Left ventricle myocardium inferior (tissue), 1 donor: ENCODE results near the gene SIPA1. TPM values are rescaled to one million over a fixed set of nuclear protein-coding genes. Genes with fewer than 3 reads are reported as not detected.

Experiments used
- DNase-seq: peaks from one replicate; pipeline ENCODE4 v3.0.0-alpha.2; 2020
- H3K27ac ChIP-seq: fragments of 200-600 bp; replicated peaks from 2 replicates; pipeline ENCODE4 v1.8.0; 2021
- H3K27me3 ChIP-seq: fragments of 200-600 bp; 2 replicates; pipeline ENCODE4 v1.8.0; 2021; ENCODE audit warnings: low read depth
- H3K36me3 ChIP-seq: fragments of 200-600 bp; 2 replicates; pipeline ENCODE4 v1.8.0; 2021
- H3K4me1 ChIP-seq: fragments of 200-600 bp; 2 replicates; pipeline ENCODE4 v1.8.0; 2021
- H3K4me3 ChIP-seq: fragments of 200-600 bp; 2 replicates; pipeline ENCODE4 v1.8.0; 2021; ENCODE audit warnings: mild to moderate bottlenecking, moderate library complexity
- H3K9me3 ChIP-seq: fragments of 200-600 bp; replicated peaks from 2 replicates; pipeline ENCODE4 v1.8.0; 2021
- intact Hi-C: fragments of 100-400 bp; cut with micrococcal nuclease; formaldehyde crosslinking; loops from one replicate; pipeline ENCODE4 v1.11.0; 2022
- total RNA-seq: library from RNA; stranded (reverse); fragmentation: NEBNext Ultra II Directional; extraction: Animal tissue kit (Norgen Biotek cat#: 25700); gene quantifications from one replicate; pipeline ENCODE4 v1.2.1, GENCODE V29; 2021
- TF ChIP-seq, protein P1 (sequence below): fragments of 200-600 bp; IDR thresholded peaks from 2 replicates; pipeline ENCODE4 v1.8.0; 2021; ENCODE audit warnings: antibody characterized with exemption, mild to moderate bottlenecking, borderline replicate concordance
- donor health status: DM: no; HTN: yes; CAD: no; lungs with severe emphysema.

Gene SIPA1
- total RNA-seq, 1 donor from 2014 or later: 21.0 TPM

DNA sequence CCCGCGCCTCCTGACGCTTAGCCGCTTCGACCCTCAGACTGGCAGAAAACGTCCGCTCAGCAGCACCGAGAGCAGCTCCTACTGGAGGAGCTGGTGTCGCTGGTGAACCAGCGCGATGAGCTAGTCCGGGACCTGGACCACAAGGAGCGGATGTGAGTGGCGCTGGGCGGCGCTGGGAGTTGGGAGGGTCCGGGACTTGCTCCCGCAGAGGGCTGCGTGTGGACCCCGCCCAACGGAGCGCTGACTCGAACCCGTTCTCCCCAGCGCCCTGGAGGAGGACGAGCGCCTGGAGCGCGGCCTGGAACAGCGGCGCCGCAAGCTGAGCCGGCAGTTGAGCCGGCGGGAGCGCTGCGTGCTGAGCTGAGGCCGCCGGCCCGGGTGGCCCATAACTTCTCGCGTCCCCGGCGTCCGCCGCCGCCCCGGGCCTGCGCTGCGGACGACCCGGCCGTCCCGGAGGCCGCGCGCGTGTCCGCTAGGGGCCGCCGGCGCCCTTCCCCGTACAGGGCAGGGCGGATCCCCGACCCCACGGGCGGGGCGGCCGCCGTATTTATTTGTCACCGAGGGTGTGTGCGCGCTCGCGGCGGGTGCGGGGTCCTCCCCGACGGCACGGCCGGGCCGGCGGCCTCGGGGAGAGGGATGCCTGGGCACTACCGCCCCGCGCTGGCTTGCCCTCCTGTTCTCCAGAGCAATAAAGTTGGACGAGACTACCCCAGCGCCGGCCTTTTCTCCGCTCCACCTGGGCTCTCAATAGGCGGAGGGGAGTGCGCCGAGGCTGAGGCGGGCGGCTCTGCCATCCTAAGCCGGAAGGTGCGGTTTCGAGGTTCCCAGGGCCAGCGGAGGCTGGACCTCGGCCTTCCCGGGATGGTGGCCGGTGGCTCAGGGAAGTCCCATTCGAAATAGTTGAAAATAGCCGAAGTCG, 45.7 kb upstream of the SIPA1 start:
- Histone ChIP-seq H3K4me3 (peak overlapping the region; percentile 53), H3K9me3 (no peaks in the 10 kb centered on the region), H3K27me3 (no peaks in the 10 kb centered on the region), H3K4me1 (peaks cover 80% of the 10 kb centered on the region), H3K36me3 (peaks cover 25% of the 10 kb centered on the region), H3K27ac (peak overlapping the region; percentile 91)
- intact Hi-C loops: loop anchor here (10.0 kb wide), 1 partner anchor 57 kb away; no protein-coding TSS in a partner anchor
- DNase-seq: peak; percentile 54
- TF ChIP-seq, protein P1, sequence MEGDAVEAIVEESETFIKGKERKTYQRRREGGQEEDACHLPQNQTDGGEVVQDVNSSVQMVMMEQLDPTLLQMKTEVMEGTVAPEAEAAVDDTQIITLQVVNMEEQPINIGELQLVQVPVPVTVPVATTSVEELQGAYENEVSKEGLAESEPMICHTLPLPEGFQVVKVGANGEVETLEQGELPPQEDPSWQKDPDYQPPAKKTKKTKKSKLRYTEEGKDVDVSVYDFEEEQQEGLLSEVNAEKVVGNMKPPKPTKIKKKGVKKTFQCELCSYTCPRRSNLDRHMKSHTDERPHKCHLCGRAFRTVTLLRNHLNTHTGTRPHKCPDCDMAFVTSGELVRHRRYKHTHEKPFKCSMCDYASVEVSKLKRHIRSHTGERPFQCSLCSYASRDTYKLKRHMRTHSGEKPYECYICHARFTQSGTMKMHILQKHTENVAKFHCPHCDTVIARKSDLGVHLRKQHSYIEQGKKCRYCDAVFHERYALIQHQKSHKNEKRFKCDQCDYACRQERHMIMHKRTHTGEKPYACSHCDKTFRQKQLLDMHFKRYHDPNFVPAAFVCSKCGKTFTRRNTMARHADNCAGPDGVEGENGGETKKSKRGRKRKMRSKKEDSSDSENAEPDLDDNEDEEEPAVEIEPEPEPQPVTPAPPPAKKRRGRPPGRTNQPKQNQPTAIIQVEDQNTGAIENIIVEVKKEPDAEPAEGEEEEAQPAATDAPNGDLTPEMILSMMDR: peak; percentile 49

DNA sequence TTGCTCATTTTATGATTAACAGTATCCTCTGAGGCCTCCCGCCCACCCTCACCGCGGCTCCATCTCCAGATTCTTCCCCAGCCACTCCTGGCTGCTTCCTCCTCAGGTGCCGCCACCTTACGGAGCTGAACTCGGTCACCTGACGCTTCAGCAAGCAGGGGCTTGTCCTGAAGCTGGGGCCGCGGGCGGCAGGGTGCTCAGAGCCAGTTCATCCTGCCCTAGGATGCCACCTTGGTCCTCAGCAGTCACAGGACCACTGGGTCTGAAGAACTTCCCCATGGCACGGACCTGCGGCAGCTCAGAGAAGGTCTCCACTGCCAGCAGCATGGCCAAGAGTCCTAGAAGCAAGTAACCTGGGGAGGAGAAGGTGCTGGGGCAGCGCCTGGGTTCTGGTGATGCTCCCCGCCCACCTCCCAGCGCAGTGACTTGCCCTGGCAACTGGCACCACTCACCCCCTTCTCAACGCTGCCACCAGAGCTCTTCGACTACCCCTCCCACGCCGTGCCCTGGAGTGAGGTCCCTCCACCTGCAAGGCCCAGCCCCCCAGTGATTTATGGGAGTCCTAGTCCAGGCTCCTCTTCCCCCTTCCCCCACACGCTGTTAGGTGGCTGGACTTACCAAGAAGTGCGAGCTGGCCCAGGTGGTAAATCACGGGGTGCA, 44.9 kb upstream of the SIPA1 start:
- H3K36me3 ChIP-seq: peaks cover 32% of the 10 kb centered on the region
- peak overlapping the region; percentile 91 for H3K27ac ChIP-seq
- TF ChIP-seq, protein P1: no peak
- no peaks in the 10 kb centered on the region for H3K9me3 ChIP-seq
- DNase-seq: no peak
- H3K27me3 ChIP-seq: no peaks in the 10 kb centered on the region
- H3K4me3 ChIP-seq: peak overlapping the region; percentile 53
- H3K4me1 ChIP-seq: peaks cover 72% of the 10 kb centered on the region
- intact Hi-C loops: loop anchor here (10.0 kb wide), 1 partner anchor 58 kb away; no protein-coding TSS in a partner anchor

DNA sequence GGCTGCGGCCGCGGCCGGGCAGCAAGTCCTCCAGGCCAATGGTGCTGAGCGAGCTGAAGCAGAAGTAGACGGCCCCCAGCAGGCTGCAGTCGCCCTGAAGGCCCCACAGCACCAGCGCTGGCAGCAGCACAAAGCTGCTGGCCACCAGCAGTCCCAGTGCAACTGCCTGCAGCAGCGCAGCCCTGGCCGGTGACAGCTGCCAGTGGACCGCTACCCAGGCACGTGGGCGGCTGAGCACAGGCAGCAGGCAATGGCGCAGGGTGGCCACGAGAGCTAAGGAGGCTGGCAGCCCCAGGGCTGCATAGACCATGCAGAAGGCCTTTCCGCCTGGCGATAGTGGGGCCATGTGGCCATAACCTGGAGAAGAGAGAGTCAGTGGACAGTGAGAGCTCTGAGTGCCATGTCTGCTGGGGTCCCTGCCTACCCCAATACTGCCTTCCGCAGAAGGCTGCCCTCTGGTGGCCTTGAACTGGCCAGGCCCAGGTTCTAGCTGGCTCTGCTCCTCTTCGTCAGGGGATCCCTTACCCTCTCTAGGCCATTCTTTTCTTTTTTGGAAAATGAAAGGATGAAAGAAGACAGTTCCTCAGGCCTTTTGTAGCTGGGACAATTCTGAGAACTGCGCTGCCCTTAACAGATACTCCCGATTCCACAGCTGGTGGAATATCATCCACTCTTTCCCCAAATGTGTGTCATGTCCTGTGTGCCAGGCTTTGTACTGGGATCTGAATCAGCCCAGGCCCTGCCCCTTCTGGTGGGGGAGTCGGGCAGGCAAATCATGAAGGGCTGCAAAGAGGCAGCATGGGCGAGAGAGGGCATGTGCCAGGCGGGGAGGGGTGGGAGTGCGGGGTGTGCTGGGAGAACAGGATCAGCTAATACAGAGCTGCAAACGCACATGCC, 44.1 kb upstream of the SIPA1 start:
- H3K9me3 ChIP-seq: no peaks in the 10 kb centered on the region
- H3K4me3 ChIP-seq: no peak overlapping the region
- peaks cover 40% of the 10 kb centered on the region for H3K36me3 ChIP-seq
- TF ChIP-seq, protein P1: peak; percentile 78
- no peaks in the 10 kb centered on the region for H3K27me3 ChIP-seq
- H3K27ac ChIP-seq: peak overlapping the region; percentile 1
- intact Hi-C loops: loop anchor here (10.0 kb wide), 1 partner anchor 59 kb away; no protein-coding TSS in a partner anchor
- no peak for DNase-seq
- H3K4me1 ChIP-seq: peaks cover 65% of the 10 kb centered on the region

DNA sequence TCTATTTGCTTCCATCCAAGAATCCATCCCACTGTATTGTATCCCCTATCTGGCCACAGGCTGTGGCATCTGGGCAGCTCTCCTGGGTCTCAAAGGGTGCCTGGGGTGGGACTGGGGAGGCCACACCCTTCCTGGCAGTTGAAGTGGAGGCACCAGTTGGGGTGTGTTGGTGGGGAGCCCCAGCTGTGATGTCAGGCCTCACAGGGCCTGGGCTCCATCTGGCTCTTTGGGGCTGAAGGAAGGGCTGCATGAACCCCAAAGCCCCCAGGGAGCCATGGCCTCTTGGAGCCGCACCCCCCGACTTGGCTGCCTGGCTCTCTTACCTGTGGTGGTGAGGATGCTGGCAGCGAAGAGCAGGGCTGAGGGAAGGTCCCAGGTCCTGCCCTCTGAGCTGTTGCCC, 42.8 kb upstream of the SIPA1 start:
- peaks cover 50% of the 10 kb centered on the region for H3K36me3 ChIP-seq
- H3K4me3 ChIP-seq: no peak overlapping the region
- TF ChIP-seq, protein P1: no peak
- H3K27ac ChIP-seq: no peak overlapping the region
- H3K4me1 ChIP-seq: peaks cover 51% of the 10 kb centered on the region
- no peaks in the 10 kb centered on the region for H3K9me3 ChIP-seq
- DNase-seq: no peak
- intact Hi-C loops: loop anchor here (10.0 kb wide), 1 partner anchor 60 kb away; no protein-coding TSS in a partner anchor
- no peaks in the 10 kb centered on the region for H3K27me3 ChIP-seq
